ENCODE data around the gene ATXN3. TPM values are rescaled to one million over a fixed set of nuclear protein-coding genes. Genes with fewer than 3 reads are reported as not detected.

ATXN3 gene
- total RNA-seq, 1 experiment from 2014 or later: 14.6 TPM

DNA sequence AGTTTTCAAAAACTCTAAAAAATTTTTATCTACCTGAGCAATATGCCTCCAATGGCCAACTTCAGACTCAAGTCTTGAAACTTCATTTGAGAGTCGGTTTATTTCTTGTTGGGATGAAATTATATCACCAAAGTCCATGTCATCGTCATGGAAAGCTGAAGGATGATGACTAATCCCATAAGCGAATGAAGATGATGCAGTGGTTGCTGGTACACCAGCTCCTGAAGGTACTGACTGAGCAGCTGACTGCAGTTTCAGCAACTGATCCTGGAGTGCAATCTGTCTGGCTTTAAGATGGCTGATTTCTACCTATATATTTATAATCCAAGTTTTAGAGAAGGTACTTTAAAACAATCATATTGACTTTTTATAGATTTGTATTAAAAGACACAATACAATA is 84.9 kb downstream of the ATXN3 start:
- POLR2A ChIA-PET: no interaction called here

DNA sequence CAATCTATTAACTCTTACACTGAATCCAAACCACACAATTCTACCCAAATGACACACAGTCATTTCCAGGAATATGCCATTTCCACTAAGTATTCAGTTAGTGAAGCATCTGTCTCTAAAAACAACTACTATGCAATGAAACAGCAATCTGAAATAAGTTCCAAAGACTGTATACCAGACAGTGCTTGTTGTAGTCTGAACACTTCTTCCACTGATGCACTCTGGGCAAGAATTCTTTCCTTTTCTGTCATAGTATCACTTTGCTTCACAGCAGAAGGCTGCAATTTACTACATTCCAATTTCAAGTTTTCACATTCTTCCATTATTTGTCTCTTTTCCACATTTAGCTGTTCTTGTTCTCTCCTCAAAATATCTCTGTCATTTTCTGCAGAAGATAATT is 92.3 kb downstream of the ATXN3 start:
- TF ChIP-seq, protein P1, sequence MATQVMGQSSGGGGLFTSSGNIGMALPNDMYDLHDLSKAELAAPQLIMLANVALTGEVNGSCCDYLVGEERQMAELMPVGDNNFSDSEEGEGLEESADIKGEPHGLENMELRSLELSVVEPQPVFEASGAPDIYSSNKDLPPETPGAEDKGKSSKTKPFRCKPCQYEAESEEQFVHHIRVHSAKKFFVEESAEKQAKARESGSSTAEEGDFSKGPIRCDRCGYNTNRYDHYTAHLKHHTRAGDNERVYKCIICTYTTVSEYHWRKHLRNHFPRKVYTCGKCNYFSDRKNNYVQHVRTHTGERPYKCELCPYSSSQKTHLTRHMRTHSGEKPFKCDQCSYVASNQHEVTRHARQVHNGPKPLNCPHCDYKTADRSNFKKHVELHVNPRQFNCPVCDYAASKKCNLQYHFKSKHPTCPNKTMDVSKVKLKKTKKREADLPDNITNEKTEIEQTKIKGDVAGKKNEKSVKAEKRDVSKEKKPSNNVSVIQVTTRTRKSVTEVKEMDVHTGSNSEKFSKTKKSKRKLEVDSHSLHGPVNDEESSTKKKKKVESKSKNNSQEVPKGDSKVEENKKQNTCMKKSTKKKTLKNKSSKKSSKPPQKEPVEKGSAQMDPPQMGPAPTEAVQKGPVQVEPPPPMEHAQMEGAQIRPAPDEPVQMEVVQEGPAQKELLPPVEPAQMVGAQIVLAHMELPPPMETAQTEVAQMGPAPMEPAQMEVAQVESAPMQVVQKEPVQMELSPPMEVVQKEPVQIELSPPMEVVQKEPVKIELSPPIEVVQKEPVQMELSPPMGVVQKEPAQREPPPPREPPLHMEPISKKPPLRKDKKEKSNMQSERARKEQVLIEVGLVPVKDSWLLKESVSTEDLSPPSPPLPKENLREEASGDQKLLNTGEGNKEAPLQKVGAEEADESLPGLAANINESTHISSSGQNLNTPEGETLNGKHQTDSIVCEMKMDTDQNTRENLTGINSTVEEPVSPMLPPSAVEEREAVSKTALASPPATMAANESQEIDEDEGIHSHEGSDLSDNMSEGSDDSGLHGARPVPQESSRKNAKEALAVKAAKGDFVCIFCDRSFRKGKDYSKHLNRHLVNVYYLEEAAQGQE (IDR thresholded peaks at IDR 0.05; ENCODE audit: insufficient read depth in 1 of 2, low read depth in 2 of 2, low read length in 1 of 2): no peak
- TF ChIP-seq, protein P2, sequence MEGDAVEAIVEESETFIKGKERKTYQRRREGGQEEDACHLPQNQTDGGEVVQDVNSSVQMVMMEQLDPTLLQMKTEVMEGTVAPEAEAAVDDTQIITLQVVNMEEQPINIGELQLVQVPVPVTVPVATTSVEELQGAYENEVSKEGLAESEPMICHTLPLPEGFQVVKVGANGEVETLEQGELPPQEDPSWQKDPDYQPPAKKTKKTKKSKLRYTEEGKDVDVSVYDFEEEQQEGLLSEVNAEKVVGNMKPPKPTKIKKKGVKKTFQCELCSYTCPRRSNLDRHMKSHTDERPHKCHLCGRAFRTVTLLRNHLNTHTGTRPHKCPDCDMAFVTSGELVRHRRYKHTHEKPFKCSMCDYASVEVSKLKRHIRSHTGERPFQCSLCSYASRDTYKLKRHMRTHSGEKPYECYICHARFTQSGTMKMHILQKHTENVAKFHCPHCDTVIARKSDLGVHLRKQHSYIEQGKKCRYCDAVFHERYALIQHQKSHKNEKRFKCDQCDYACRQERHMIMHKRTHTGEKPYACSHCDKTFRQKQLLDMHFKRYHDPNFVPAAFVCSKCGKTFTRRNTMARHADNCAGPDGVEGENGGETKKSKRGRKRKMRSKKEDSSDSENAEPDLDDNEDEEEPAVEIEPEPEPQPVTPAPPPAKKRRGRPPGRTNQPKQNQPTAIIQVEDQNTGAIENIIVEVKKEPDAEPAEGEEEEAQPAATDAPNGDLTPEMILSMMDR (IDR thresholded peaks at IDR 0.05): no peak
- TF ChIP-seq SIN3A (IDR thresholded peaks at IDR 0.05; ENCODE audit: borderline replicate concordance, insufficient read depth, low read depth, low read length): no peak
- TF ChIP-seq TCF7L2 (IDR thresholded peaks at IDR 0.05; ENCODE audit: low read depth, low read length): no peak
- TF ChIP-seq POLR2AphosphoS5 (IDR thresholded peaks at IDR 0.05; ENCODE audit: low read depth, low read length): no peak
- ChIA-PET CTCF (no interaction called here), POLR2A (interaction anchor here (0.6 kb wide), 1 partner anchor 480 kb away, joined by 12 read pairs; no protein-coding TSS in a partner anchor)
- Histone ChIP-seq H3K4me1 (ENCODE audit: control insufficient read depth, insufficient read depth, low read length) (no peaks in the 10 kb centered on the region), H3K9me3 (ENCODE audit: control insufficient read depth, insufficient read depth, low read depth, low read length) (no peaks in the 10 kb centered on the region), H3K36me3 (ENCODE audit: control insufficient read depth, insufficient read depth, low read length) (peaks cover 9% of the 10 kb centered on the region), H3K4me3 (ENCODE audit: low read depth in 2 of 2, low read length in 2 of 2) (no peak overlapping the region), H3K27ac (ENCODE audit: low read length) (no peak overlapping the region), H3K27me3 (ENCODE audit: control insufficient read depth, insufficient read depth, low read length) (no peaks in the 10 kb centered on the region)
- DNase-seq (ENCODE audit: low read depth, low spot score) (no peak), ATAC-seq (no peak)
- in situ Hi-C loops (cut with HindIII; ENCODE audit: low pct_unique_long_range_greater_than_20kb, low sequenced_read_pairs): no loop called here
- BruUV-seq (replicated peaks): no TSS peak
- intact Hi-C loops (cut with micrococcal nuclease; ENCODE audit: unreplicated experiment): no loop called here

More for the DNA sequence above, 84.9 kb downstream of the ATXN3 start:
- Histone ChIP-seq H3K27me3 (ENCODE audit: control insufficient read depth, insufficient read depth, low read length) (no peaks in the 10 kb centered on the region), H3K9me3 (ENCODE audit: control insufficient read depth, insufficient read depth, low read depth, low read length) (no peaks in the 10 kb centered on the region), H3K27ac (ENCODE audit: low read length) (no peak overlapping the region), H3K36me3 (ENCODE audit: control insufficient read depth, insufficient read depth, low read length) (peaks cover 4% of the 10 kb centered on the region; the same call in 1 of the 2 replicates), H3K4me1 (ENCODE audit: control insufficient read depth, insufficient read depth, low read length) (no peaks in the 10 kb centered on the region), H3K4me3 (ENCODE audit: low read depth in 2 of 2, low read length in 2 of 2) (no peak overlapping the region)
- CTCF ChIA-PET: no interaction called here
- TF ChIP-seq TCF7L2 (IDR thresholded peaks at IDR 0.05; ENCODE audit: low read depth, low read length): no peak
- TF ChIP-seq, protein P2 (IDR thresholded peaks at IDR 0.05): no peak
- TF ChIP-seq POLR2AphosphoS5 (IDR thresholded peaks at IDR 0.05; ENCODE audit: low read depth, low read length): no peak
- TF ChIP-seq SIN3A (IDR thresholded peaks at IDR 0.05; ENCODE audit: borderline replicate concordance, insufficient read depth, low read depth, low read length): no peak
- TF ChIP-seq, protein P1 (IDR thresholded peaks at IDR 0.05; ENCODE audit: insufficient read depth in 1 of 2, low read depth in 2 of 2, low read length in 1 of 2): no peak
- BruUV-seq (replicated peaks): no TSS peak
- in situ Hi-C loops (cut with HindIII; ENCODE audit: low pct_unique_long_range_greater_than_20kb, low sequenced_read_pairs): no loop called here
- ATAC-seq: no peak
- no peak for DNase-seq (ENCODE audit: low read depth, low spot score)
- intact Hi-C loops (cut with micrococcal nuclease; ENCODE audit: unreplicated experiment): no loop called here

Data from Panc1 (cell line).